ENCODE results near the gene CHM. TPM values are rescaled to one million over a fixed set of nuclear protein-coding genes. Genes with fewer than 3 reads are reported as not detected.

Gene CHM
- total RNA-seq, 1 experiment from 2014 or later: 18.1 TPM

- Mint-ChIP-seq H3K36me3 (no peaks in the 10 kb centered on the region), H3K4me3 (no peak overlapping the region), H3K27me3 (ENCODE audit: low read depth) (no peaks in the 10 kb centered on the region), H3K9me3 (no peaks in the 10 kb centered on the region), H3K27ac (no peak overlapping the region), H3K4me1 (peaks cover 19% of the 10 kb centered on the region)
- ChIA-PET CTCF (no interaction called here), POLR2A (no interaction called here)
- no peak for ATAC-seq
- DNase-seq (ENCODE audit: low spot score): no peak
- TF ChIP-seq IRF2 (CRISPR knock-in tag; IDR thresholded peaks at IDR 0.05; ENCODE audit: borderline replicate concordance, low read depth): no peak
- TF ChIP-seq ZBTB43 (CRISPR knock-in tag; IDR thresholded peaks at IDR 0.05): no peak
- TF ChIP-seq E2F4 (CRISPR knock-in tag; IDR thresholded peaks at IDR 0.05; ENCODE audit: borderline replicate concordance, low read depth): no peak
- TF ChIP-seq SMAD4 (CRISPR knock-in tag; IDR thresholded peaks at IDR 0.05): no peak
- no peak for TF ChIP-seq HMGXB4 (CRISPR knock-in tag; IDR thresholded peaks at IDR 0.05)
- TF ChIP-seq AFF4 (CRISPR knock-in tag; IDR thresholded peaks at IDR 0.05; ENCODE audit: borderline replicate concordance): no peak
- TF ChIP-seq, protein P1, sequence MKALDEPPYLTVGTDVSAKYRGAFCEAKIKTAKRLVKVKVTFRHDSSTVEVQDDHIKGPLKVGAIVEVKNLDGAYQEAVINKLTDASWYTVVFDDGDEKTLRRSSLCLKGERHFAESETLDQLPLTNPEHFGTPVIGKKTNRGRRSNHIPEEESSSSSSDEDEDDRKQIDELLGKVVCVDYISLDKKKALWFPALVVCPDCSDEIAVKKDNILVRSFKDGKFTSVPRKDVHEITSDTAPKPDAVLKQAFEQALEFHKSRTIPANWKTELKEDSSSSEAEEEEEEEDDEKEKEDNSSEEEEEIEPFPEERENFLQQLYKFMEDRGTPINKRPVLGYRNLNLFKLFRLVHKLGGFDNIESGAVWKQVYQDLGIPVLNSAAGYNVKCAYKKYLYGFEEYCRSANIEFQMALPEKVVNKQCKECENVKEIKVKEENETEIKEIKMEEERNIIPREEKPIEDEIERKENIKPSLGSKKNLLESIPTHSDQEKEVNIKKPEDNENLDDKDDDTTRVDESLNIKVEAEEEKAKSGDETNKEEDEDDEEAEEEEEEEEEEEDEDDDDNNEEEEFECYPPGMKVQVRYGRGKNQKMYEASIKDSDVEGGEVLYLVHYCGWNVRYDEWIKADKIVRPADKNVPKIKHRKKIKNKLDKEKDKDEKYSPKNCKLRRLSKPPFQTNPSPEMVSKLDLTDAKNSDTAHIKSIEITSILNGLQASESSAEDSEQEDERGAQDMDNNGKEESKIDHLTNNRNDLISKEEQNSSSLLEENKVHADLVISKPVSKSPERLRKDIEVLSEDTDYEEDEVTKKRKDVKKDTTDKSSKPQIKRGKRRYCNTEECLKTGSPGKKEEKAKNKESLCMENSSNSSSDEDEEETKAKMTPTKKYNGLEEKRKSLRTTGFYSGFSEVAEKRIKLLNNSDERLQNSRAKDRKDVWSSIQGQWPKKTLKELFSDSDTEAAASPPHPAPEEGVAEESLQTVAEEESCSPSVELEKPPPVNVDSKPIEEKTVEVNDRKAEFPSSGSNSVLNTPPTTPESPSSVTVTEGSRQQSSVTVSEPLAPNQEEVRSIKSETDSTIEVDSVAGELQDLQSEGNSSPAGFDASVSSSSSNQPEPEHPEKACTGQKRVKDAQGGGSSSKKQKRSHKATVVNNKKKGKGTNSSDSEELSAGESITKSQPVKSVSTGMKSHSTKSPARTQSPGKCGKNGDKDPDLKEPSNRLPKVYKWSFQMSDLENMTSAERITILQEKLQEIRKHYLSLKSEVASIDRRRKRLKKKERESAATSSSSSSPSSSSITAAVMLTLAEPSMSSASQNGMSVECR (CRISPR knock-in tag; IDR thresholded peaks at IDR 0.05; ENCODE audit: borderline replicate concordance): no peak
- no peak for TF ChIP-seq ZNF281 (CRISPR knock-in tag; IDR thresholded peaks at IDR 0.05)
- TF ChIP-seq ZMAT4 (CRISPR knock-in tag; IDR thresholded peaks at IDR 0.05): no peak
- TF ChIP-seq ATF1 (CRISPR knock-in tag; IDR thresholded peaks at IDR 0.05): no peak
- TF ChIP-seq EMX1 (CRISPR knock-in tag; IDR thresholded peaks at IDR 0.05): no peak
- TF ChIP-seq, protein P2, sequence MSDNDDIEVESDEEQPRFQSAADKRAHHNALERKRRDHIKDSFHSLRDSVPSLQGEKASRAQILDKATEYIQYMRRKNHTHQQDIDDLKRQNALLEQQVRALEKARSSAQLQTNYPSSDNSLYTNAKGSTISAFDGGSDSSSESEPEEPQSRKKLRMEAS (CRISPR knock-in tag; IDR thresholded peaks at IDR 0.05): no peak
- no peak for TF ChIP-seq CBFB (CRISPR knock-in tag; IDR thresholded peaks at IDR 0.05; ENCODE audit: low read depth)
- TF ChIP-seq ZNF425 (CRISPR knock-in tag; conservative IDR thresholded peaks at IDR 0.05): no peak
These were observed 3.1 kb downstream of the CHM start for GRCh38 chrX:86044216-86044615.

Data from WTC11 (cell line).